ENCODE results near the gene PTPRT. TPM values are rescaled to one million over a fixed set of nuclear protein-coding genes. Genes with fewer than 3 reads are reported as not detected.

Gene PTPRT
- total RNA-seq, 1 experiment from 2014 or later, result not detected

GRCh38 chr20:42795111-42795695 lies 394.5 kb downstream of the PTPRT start:
- no TSS peak for BruUV-seq (replicated peaks)
- DNase-seq (ENCODE audit: low spot score), result no peak
- TF ChIP-seq CTCF (conservative IDR thresholded peaks at IDR 0.05; ENCODE audit: low read depth, low read length) (no peak), EZH2 (IDR thresholded peaks at IDR 0.05; ENCODE audit: borderline replicate concordance, low read depth, low read length, poor library complexity, severe bottlenecking) (no peak)
- ChIA-PET POLR2A (ENCODE audit: low non-redundant PET) (no interaction called here), CTCF (no interaction called here)
- H3K36me3 ChIP-seq (ENCODE audit: insufficient read depth, low read length, poor library complexity, severe bottlenecking), result no peaks in the 10 kb centered on the region
- H3K9me3 ChIP-seq (ENCODE audit: low read depth, low read length, poor library complexity, severe bottlenecking), result no peaks in the 10 kb centered on the region
- H3K4me3 ChIP-seq (ENCODE audit: low read depth, low read length, poor library complexity, severe bottlenecking), result no peak overlapping the region
- H3K27me3 ChIP-seq (replicated peaks; ENCODE audit: insufficient read depth, low read depth, low read length, poor library complexity), result no peaks in the 10 kb centered on the region
- intact Hi-C loops (cut with micrococcal nuclease; ENCODE audit: unreplicated experiment), result no loop called here
- H3K27ac ChIP-seq (ENCODE audit: low read depth, low read length, poor library complexity, severe bottlenecking), result no peak overlapping the region
- H3K4me1 ChIP-seq (ENCODE audit: insufficient read depth, low read length, poor library complexity, severe bottlenecking), result no peaks in the 10 kb centered on the region

GRCh38 chr20:42792052-42792451 lies 397.7 kb downstream of the PTPRT start:
- Histone ChIP-seq H3K27ac (ENCODE audit: low read depth, low read length, poor library complexity, severe bottlenecking) (no peak overlapping the region), H3K4me3 (ENCODE audit: low read depth, low read length, poor library complexity, severe bottlenecking) (no peak overlapping the region), H3K36me3 (ENCODE audit: insufficient read depth, low read length, poor library complexity, severe bottlenecking) (no peaks in the 10 kb centered on the region), H3K27me3 (replicated peaks; ENCODE audit: insufficient read depth, low read depth, low read length, poor library complexity) (no peaks in the 10 kb centered on the region), H3K4me1 (ENCODE audit: insufficient read depth, low read length, poor library complexity, severe bottlenecking) (no peaks in the 10 kb centered on the region), H3K9me3 (ENCODE audit: low read depth, low read length, poor library complexity, severe bottlenecking) (no peaks in the 10 kb centered on the region)
- DNase-seq (ENCODE audit: low spot score), result no peak
- TF ChIP-seq EZH2 (IDR thresholded peaks at IDR 0.05; ENCODE audit: borderline replicate concordance, low read depth, low read length, poor library complexity, severe bottlenecking), result no peak
- ChIA-PET POLR2A (ENCODE audit: low non-redundant PET) (no interaction called here), CTCF (no interaction called here)
- intact Hi-C loops (cut with micrococcal nuclease; ENCODE audit: unreplicated experiment), result no loop called here
- no TSS peak for BruUV-seq (replicated peaks)

DNA sequence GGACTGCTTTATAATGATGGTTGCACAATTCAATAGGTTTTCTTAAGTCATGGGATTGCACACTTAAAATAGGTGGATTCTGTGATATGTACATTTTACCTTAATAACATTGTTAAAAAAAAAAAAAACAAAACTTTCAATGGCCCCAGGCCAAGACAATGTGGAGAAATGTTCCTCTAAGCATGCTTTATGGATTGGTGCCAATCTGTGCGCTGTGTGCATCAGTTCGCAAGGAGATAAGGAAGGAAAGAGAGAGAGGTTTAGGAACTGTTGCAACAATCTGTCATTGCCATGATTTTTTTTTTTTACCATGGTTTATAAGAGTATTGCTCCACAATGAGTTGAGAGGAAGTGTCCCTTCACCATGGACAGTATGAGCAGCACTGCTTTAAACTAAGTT lies 399.6 kb downstream of the PTPRT start:
- H3K9me3 ChIP-seq (ENCODE audit: low read depth, low read length, poor library complexity, severe bottlenecking), result no peaks in the 10 kb centered on the region
- H3K27ac ChIP-seq (ENCODE audit: low read depth, low read length, poor library complexity, severe bottlenecking), result no peak overlapping the region
- no peaks in the 10 kb centered on the region for H3K27me3 ChIP-seq (replicated peaks; ENCODE audit: insufficient read depth, low read depth, low read length, poor library complexity)
- ChIA-PET CTCF (no interaction called here), POLR2A (ENCODE audit: low non-redundant PET) (no interaction called here)
- H3K36me3 ChIP-seq (ENCODE audit: insufficient read depth, low read length, poor library complexity, severe bottlenecking), result no peaks in the 10 kb centered on the region
- no peak for TF ChIP-seq CTCF (conservative IDR thresholded peaks at IDR 0.05; ENCODE audit: low read depth, low read length)
- TF ChIP-seq EZH2 (IDR thresholded peaks at IDR 0.05; ENCODE audit: borderline replicate concordance, low read depth, low read length, poor library complexity, severe bottlenecking), result no peak
- BruUV-seq (replicated peaks), result no TSS peak
- DNase-seq (ENCODE audit: low spot score), result no peak
- intact Hi-C loops (cut with micrococcal nuclease; ENCODE audit: unreplicated experiment), result no loop called here
- H3K4me1 ChIP-seq (ENCODE audit: insufficient read depth, low read length, poor library complexity, severe bottlenecking), result no peaks in the 10 kb centered on the region
- H3K4me3 ChIP-seq (ENCODE audit: low read depth, low read length, poor library complexity, severe bottlenecking), result no peak overlapping the region

GRCh38 chr20:42788707-42789106 lies 401.0 kb downstream of the PTPRT start:
- intact Hi-C loops (cut with micrococcal nuclease; ENCODE audit: unreplicated experiment), result no loop called here

More at GRCh38 chr20:42788707-42789106, 401.0 kb downstream of the PTPRT start:
- H3K36me3 ChIP-seq (ENCODE audit: insufficient read depth, low read length, poor library complexity, severe bottlenecking), result no peaks in the 10 kb centered on the region
- POLR2A ChIA-PET (ENCODE audit: low non-redundant PET), result no interaction called here
- H3K4me1 ChIP-seq (ENCODE audit: insufficient read depth, low read length, poor library complexity, severe bottlenecking), result no peaks in the 10 kb centered on the region
- BruUV-seq (replicated peaks), result no TSS peak
- no peak overlapping the region for H3K4me3 ChIP-seq (ENCODE audit: low read depth, low read length, poor library complexity, severe bottlenecking)
- no peaks in the 10 kb centered on the region for H3K27me3 ChIP-seq (replicated peaks; ENCODE audit: insufficient read depth, low read depth, low read length, poor library complexity)
- CTCF ChIA-PET, result no interaction called here
- no peak overlapping the region for H3K27ac ChIP-seq (ENCODE audit: low read depth, low read length, poor library complexity, severe bottlenecking)
- no peak for DNase-seq (ENCODE audit: low spot score)
- no peaks in the 10 kb centered on the region for H3K9me3 ChIP-seq (ENCODE audit: low read depth, low read length, poor library complexity, severe bottlenecking)
- TF ChIP-seq CTCF (conservative IDR thresholded peaks at IDR 0.05; ENCODE audit: low read depth, low read length) (no peak), EZH2 (IDR thresholded peaks at IDR 0.05; ENCODE audit: borderline replicate concordance, low read depth, low read length, poor library complexity, severe bottlenecking) (no peak)
